Measurements from ENCODE around the gene GMPR.
A peak's percentile ranks its signal among the peaks of the same experiment; 100 is the strongest.

GMPR gene

GRCh38 chr6:16305246-16305725, 66.9 kb downstream of the GMPR start:
- DNase-seq (ENCODE audit: low read depth): no peak
- H3K4me3 ChIP-seq (ENCODE audit: low read depth, low read length): no peak overlapping the region
- TF ChIP-seq, protein P1, sequence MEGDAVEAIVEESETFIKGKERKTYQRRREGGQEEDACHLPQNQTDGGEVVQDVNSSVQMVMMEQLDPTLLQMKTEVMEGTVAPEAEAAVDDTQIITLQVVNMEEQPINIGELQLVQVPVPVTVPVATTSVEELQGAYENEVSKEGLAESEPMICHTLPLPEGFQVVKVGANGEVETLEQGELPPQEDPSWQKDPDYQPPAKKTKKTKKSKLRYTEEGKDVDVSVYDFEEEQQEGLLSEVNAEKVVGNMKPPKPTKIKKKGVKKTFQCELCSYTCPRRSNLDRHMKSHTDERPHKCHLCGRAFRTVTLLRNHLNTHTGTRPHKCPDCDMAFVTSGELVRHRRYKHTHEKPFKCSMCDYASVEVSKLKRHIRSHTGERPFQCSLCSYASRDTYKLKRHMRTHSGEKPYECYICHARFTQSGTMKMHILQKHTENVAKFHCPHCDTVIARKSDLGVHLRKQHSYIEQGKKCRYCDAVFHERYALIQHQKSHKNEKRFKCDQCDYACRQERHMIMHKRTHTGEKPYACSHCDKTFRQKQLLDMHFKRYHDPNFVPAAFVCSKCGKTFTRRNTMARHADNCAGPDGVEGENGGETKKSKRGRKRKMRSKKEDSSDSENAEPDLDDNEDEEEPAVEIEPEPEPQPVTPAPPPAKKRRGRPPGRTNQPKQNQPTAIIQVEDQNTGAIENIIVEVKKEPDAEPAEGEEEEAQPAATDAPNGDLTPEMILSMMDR (conservative IDR thresholded peaks at IDR 0.05; ENCODE audit: low read depth, low read length): no peak

DNA sequence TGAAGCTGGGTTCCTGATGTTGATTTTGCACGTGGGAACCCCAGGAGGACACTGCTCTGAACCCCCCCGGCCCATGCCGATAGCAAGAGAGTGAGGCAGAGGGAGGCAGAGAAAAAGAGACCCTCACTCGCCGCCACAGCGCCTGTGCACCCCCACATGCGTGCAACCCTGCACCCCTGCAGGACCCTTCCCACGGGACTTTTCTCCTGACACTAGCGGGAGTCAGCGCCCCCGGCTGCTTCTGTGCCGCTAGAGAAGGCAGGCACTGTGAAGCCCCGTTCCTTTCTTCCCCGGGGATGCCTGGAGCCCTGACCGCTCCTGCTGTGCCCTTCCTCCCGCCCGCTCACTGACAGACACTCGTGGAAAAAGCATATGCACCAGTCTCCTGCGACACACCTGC, 67.4 kb downstream of the GMPR start:
- H3K4me3 ChIP-seq (ENCODE audit: low read depth, low read length): no peak overlapping the region
- no peak for DNase-seq (ENCODE audit: low read depth)
- TF ChIP-seq, protein P1 (conservative IDR thresholded peaks at IDR 0.05; ENCODE audit: low read depth, low read length): no peak

GRCh38 chr6:16306334-16306733, 67.9 kb downstream of the GMPR start:
- DNase-seq (ENCODE audit: low read depth): no peak
- no peak overlapping the region for H3K4me3 ChIP-seq (ENCODE audit: low read depth, low read length)
- TF ChIP-seq, protein P1 (conservative IDR thresholded peaks at IDR 0.05; ENCODE audit: low read depth, low read length): no peak

DNA sequence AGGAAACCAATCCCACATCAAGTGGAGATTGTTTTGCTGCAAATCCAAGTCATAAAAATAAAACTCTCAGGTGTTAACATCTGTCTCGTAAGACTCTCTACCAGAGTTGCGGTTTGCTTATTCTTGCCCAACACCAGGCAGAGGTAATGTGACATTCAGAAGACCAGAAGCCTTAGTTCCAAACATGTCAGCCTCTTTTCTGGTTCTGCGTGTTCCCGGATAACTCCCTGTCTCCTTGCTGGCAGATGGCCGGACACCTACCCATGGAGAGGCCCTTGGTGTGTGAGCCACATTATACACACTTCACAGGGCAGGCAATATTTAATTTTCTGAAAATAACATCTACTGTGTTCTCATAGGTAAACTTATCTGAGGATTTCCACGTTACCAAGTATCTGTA, 73.4 kb downstream of the GMPR start:
- TF ChIP-seq, protein P1 (conservative IDR thresholded peaks at IDR 0.05; ENCODE audit: low read depth, low read length): no peak
- no peak for DNase-seq (ENCODE audit: low read depth)
- H3K4me3 ChIP-seq (ENCODE audit: low read depth, low read length): no peak overlapping the region

DNA sequence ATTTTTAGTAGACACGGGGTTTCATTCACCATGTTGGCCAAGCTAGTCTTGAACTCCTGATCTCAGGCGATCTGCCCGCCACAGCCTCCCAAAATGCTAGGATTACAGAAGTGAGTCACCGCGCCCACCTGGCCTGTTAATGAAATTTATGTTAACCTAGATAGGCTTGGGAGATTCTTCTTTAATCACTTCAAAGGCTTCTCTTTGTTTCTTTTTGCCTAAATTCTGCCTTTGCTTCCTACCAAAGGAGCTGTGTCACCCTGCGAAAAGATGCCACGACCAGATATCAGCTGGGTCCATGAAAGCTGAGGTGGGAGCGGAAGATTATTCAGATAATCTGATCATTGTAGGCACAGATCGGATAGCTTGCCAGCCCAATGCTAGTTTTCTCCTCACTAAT, 75.3 kb downstream of the GMPR start:
- no peak overlapping the region for H3K4me3 ChIP-seq (ENCODE audit: low read depth, low read length)
- DNase-seq (ENCODE audit: low read depth): no peak
- TF ChIP-seq, protein P1 (conservative IDR thresholded peaks at IDR 0.05; ENCODE audit: low read depth, low read length): no peak

- no peak for DNase-seq (ENCODE audit: low read depth)
- TF ChIP-seq, protein P1 (conservative IDR thresholded peaks at IDR 0.05; ENCODE audit: low read depth, low read length): no peak
- H3K4me3 ChIP-seq (ENCODE audit: low read depth, low read length): no peak overlapping the region
These were observed 75.9 kb downstream of the GMPR start for GRCh38 chr6:16314296-16314695.

DNA sequence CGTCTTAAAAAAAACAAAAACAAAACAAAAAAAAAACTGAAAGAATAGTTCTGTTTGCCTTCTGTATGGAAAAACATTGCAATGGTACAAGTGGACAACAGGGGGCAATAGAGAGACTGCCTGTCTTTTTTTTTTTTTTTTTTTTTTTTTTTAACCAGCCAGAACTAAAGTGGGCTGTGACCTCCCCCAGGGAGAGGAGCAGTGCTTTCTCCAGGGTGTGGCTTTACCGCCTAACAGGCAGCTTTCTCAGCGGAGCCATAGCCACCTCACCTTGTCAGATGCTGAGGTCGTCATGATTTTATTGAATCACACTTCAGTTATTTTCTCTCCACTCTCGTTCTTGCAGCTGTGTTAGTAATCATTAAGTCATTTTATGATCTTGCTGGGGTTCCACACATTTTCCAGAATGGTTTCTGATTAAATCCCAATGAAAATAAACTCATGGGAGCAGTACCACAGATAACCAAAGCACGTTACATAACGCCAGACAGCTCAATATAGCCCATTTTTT, 78.4 kb downstream of the GMPR start:
- DNase-seq (ENCODE audit: low read depth): peak; percentile 48
- TF ChIP-seq, protein P1 (conservative IDR thresholded peaks at IDR 0.05; ENCODE audit: low read depth, low read length): peak; percentile 79
- peak overlapping the region; percentile 11 for H3K4me3 ChIP-seq (ENCODE audit: low read depth, low read length)

Data from choroid plexus epithelial cell (primary cell).